Measurements from ENCODE around the gene NT5E. TPM values are rescaled to one million over a fixed set of nuclear protein-coding genes. Genes with fewer than 3 reads are reported as not detected.
A peak's percentile ranks its signal among the peaks of the same experiment; 100 is the strongest.

NT5E gene
- total RNA-seq, 1 donor from 2014 or later = 47.1 TPM

- H3K36me3 Mint-ChIP-seq (ENCODE audit: low read depth, unreplicated experiment) = peaks cover under 1% of the 10 kb centered on the region
- H3K27ac Mint-ChIP-seq (ENCODE audit: unreplicated experiment) = no peak overlapping the region
- no peaks in the 10 kb centered on the region for H3K27me3 Mint-ChIP-seq (ENCODE audit: unreplicated experiment)
- H3K9me3 Mint-ChIP-seq (ENCODE audit: unreplicated experiment) = no peaks in the 10 kb centered on the region
- TF ChIP-seq CTCF (IDR thresholded peaks at IDR 0.05; ENCODE audit: unreplicated experiment) = no peak
- DNase-seq (ENCODE audit: low spot score) = no peak
- no peaks in the 10 kb centered on the region for H3K4me1 Mint-ChIP-seq (ENCODE audit: unreplicated experiment)
- no peak overlapping the region for H3K4me3 Mint-ChIP-seq (ENCODE audit: unreplicated experiment)
Observed at GRCh38 chr6:85436411-85436810, 13.5 kb upstream of the NT5E start.

GRCh38 chr6:85436939-85437495 is 12.9 kb upstream of the NT5E start:
- DNase-seq (ENCODE audit: low spot score) = no peak
- Mint-ChIP-seq H3K36me3 (ENCODE audit: low read depth, unreplicated experiment) (peaks cover 3% of the 10 kb centered on the region), H3K4me3 (ENCODE audit: unreplicated experiment) (no peak overlapping the region), H3K4me1 (ENCODE audit: unreplicated experiment) (no peaks in the 10 kb centered on the region), H3K9me3 (ENCODE audit: unreplicated experiment) (no peaks in the 10 kb centered on the region), H3K27ac (ENCODE audit: unreplicated experiment) (no peak overlapping the region), H3K27me3 (ENCODE audit: unreplicated experiment) (no peaks in the 10 kb centered on the region)
- no peak for TF ChIP-seq CTCF (IDR thresholded peaks at IDR 0.05; ENCODE audit: unreplicated experiment)

- TF ChIP-seq CTCF (IDR thresholded peaks at IDR 0.05; ENCODE audit: unreplicated experiment) = no peak
- no peak for DNase-seq (ENCODE audit: low spot score)
- H3K4me3 Mint-ChIP-seq (ENCODE audit: unreplicated experiment) = no peak overlapping the region
- H3K9me3 Mint-ChIP-seq (ENCODE audit: unreplicated experiment) = no peaks in the 10 kb centered on the region
- peaks cover 2% of the 10 kb centered on the region for H3K27me3 Mint-ChIP-seq (ENCODE audit: unreplicated experiment)
- H3K36me3 Mint-ChIP-seq (ENCODE audit: low read depth, unreplicated experiment) = peaks cover 3% of the 10 kb centered on the region
- H3K27ac Mint-ChIP-seq (ENCODE audit: unreplicated experiment) = no peak overlapping the region
- no peaks in the 10 kb centered on the region for H3K4me1 Mint-ChIP-seq (ENCODE audit: unreplicated experiment)
Observed at GRCh38 chr6:85443349-85444117, 6.3 kb upstream of the NT5E start.

- Mint-ChIP-seq H3K27ac (ENCODE audit: unreplicated experiment) (peak overlapping the region; percentile 0), H3K4me3 (ENCODE audit: unreplicated experiment) (peak overlapping the region; percentile 93), H3K27me3 (ENCODE audit: unreplicated experiment) (peaks cover 2% of the 10 kb centered on the region), H3K36me3 (ENCODE audit: low read depth, unreplicated experiment) (no peaks in the 10 kb centered on the region), H3K9me3 (ENCODE audit: unreplicated experiment) (no peaks in the 10 kb centered on the region), H3K4me1 (ENCODE audit: unreplicated experiment) (peaks cover 36% of the 10 kb centered on the region)
- TF ChIP-seq CTCF (IDR thresholded peaks at IDR 0.05; ENCODE audit: unreplicated experiment) = no peak
- DNase-seq (ENCODE audit: low spot score) = no peak
Observed at GRCh38 chr6:85449388-85449817, 480 bp upstream of the NT5E start.
